HUES64 (cell line): ENCODE data around the gene ACAD11.
A peak's percentile ranks its signal among the peaks of the same experiment; 100 is the strongest.

ENCODE experiments used
- H3K27ac ChIP-seq: 2 replicates; pipeline ENCODE4 v1.7.0; 2013; ENCODE audit warnings: low read depth, low read length, inconsistent platforms
- H3K27me3 ChIP-seq: 2 replicates; pipeline ENCODE4 v1.6.1; 2013; ENCODE audit warnings: mild to moderate bottlenecking, low read length; ENCODE audit not compliant: insufficient read depth
- H3K36me3 ChIP-seq: 2 replicates; pipeline ENCODE4 v1.6.1; 2013; ENCODE audit warnings: mild to moderate bottlenecking, low read length; ENCODE audit not compliant: insufficient read depth
- H3K4me1 ChIP-seq: 2 replicates; pipeline ENCODE4 v1.6.1; 2013; ENCODE audit warnings: mild to moderate bottlenecking, low read length, moderate library complexity; ENCODE audit not compliant: insufficient read depth
- H3K4me3 ChIP-seq: 2 replicates; pipeline ENCODE4 v1.5.1; 2013; ENCODE audit warnings: mild to moderate bottlenecking, low read length, moderate library complexity
- H3K9ac ChIP-seq: 2 replicates; pipeline ENCODE4 v1.6.1; 2013; ENCODE audit warnings: mild to moderate bottlenecking, low read depth, low read length
- H3K9me3 ChIP-seq: 2 replicates; pipeline ENCODE4 v1.6.1; 2013; ENCODE audit warnings: low read depth, low read length; ENCODE audit not compliant: insufficient read depth
- WGBS: fragments of 150-250, 120-280 bp; methylation state at CpG from one replicate; pipeline ENCODE4 v1.1.7; 2013; ENCODE audit warnings: missing lambda C conversion rate; 5-methylcytosine and 5-hydroxymethylcytosine counted together

The ACAD11 gene

GRCh38 chr3:132662212-132662611 is 2.6 kb upstream of the ACAD11 start:
- H3K4me1 ChIP-seq: peaks cover 8% of the 10 kb centered on the region; the same call in 1 of the 2 replicates
- no peaks in the 10 kb centered on the region for H3K9me3 ChIP-seq
- peaks cover 17% of the 10 kb centered on the region for H3K36me3 ChIP-seq
- no peaks in the 10 kb centered on the region for H3K27me3 ChIP-seq
- H3K27ac ChIP-seq: no peak overlapping the region
- H3K9ac ChIP-seq: no peak overlapping the region
- peak overlapping the region; percentile 74 for H3K4me3 ChIP-seq

- 15% methylated on average over 5 of the region's 8 CpGs for WGBS
- H3K27ac ChIP-seq: no peak overlapping the region
Observed at GRCh38 chr3:132661101-132661500, 1.5 kb upstream of the ACAD11 start.

GRCh38 chr3:132660811-132661070 is 1.1 kb upstream of the ACAD11 start:
- peak overlapping the region; percentile 85 for H3K9ac ChIP-seq
- H3K27me3 ChIP-seq: no peaks in the 10 kb centered on the region
- peaks cover 2% of the 10 kb centered on the region; the same call in 1 of the 2 replicates for H3K36me3 ChIP-seq
- H3K4me1 ChIP-seq: peaks cover 8% of the 10 kb centered on the region; the same call in 1 of the 2 replicates
- peak overlapping the region; percentile 74 for H3K4me3 ChIP-seq
- no peak overlapping the region for H3K27ac ChIP-seq
- no peaks in the 10 kb centered on the region for H3K9me3 ChIP-seq
- WGBS: 2% methylated on average over 5 of the region's 5 CpGs

More at GRCh38 chr3:132661101-132661500, 1.5 kb upstream of the ACAD11 start:
- no peaks in the 10 kb centered on the region for H3K9me3 ChIP-seq
- H3K9ac ChIP-seq: peak overlapping the region; percentile 85
- peak overlapping the region; percentile 74 for H3K4me3 ChIP-seq
- peaks cover 6% of the 10 kb centered on the region for H3K36me3 ChIP-seq
- H3K27me3 ChIP-seq: no peaks in the 10 kb centered on the region
- H3K4me1 ChIP-seq: peaks cover 8% of the 10 kb centered on the region; the same call in 1 of the 2 replicates

- H3K9me3 ChIP-seq: no peaks in the 10 kb centered on the region
- H3K36me3 ChIP-seq: no peaks in the 10 kb centered on the region
- no peaks in the 10 kb centered on the region for H3K27me3 ChIP-seq
- H3K9ac ChIP-seq: peak within 1 kb of the TSS; percentile 85
- H3K4me1 ChIP-seq: peaks cover 8% of the 10 kb centered on the region; the same call in 1 of the 2 replicates
- whole genome bisulfite sequencing: under 1% methylated on average over 64 of the region's 64 CpGs
- peak within 1 kb of the TSS; percentile 71 for H3K27ac ChIP-seq
- peak within 1 kb of the TSS; percentile 74 for H3K4me3 ChIP-seq
Observed at GRCh38 chr3:132660052-132660810, 622 bp upstream of the ACAD11 start, which contains the start of gene UBA5. UBA5 (plus strand) TSS chr3:132660329; CDS start chr3:132660538, 209 bp downstream.

GRCh38 chr3:132659000-132659364 is 627 bp downstream of the ACAD11 start:
- peak overlapping the region; percentile 74 for H3K4me3 ChIP-seq
- H3K27me3 ChIP-seq: no peaks in the 10 kb centered on the region
- peak overlapping the region; percentile 85; the same call in 1 of the 2 replicates for H3K9ac ChIP-seq
- H3K27ac ChIP-seq: no peak overlapping the region
- WGBS: 33% methylated on average over 7 of the region's 7 CpGs
- no peaks in the 10 kb centered on the region for H3K9me3 ChIP-seq
- H3K36me3 ChIP-seq: no peaks in the 10 kb centered on the region
- peaks cover 8% of the 10 kb centered on the region; the same call in 1 of the 2 replicates for H3K4me1 ChIP-seq

GRCh38 chr3:132657869-132658747 is 1.5 kb downstream of the ACAD11 start:
- H3K27me3 ChIP-seq: no peaks in the 10 kb centered on the region
- 89% methylated on average over 8 of the region's 8 CpGs for WGBS
- no peaks in the 10 kb centered on the region for H3K9me3 ChIP-seq
- no peak overlapping the region for H3K27ac ChIP-seq
- H3K36me3 ChIP-seq: no peaks in the 10 kb centered on the region
- H3K4me3 ChIP-seq: peak overlapping the region; percentile 74
- peaks cover 8% of the 10 kb centered on the region; the same call in 1 of the 2 replicates for H3K4me1 ChIP-seq
- H3K9ac ChIP-seq: no peak overlapping the region

- Histone ChIP-seq H3K9ac (no peak overlapping the region), H3K4me1 (no peaks in the 10 kb centered on the region), H3K9me3 (no peaks in the 10 kb centered on the region), H3K36me3 (no peaks in the 10 kb centered on the region), H3K27ac (no peak overlapping the region), H3K4me3 (no peak overlapping the region), H3K27me3 (no peaks in the 10 kb centered on the region)
- WGBS: 94% methylated on average over 2 of the region's 2 CpGs
Observed at GRCh38 chr3:132655471-132655870, 4.1 kb downstream of the ACAD11 start.

- Histone ChIP-seq H3K27ac (no peak overlapping the region), H3K9me3 (no peaks in the 10 kb centered on the region), H3K4me1 (no peaks in the 10 kb centered on the region), H3K4me3 (no peak overlapping the region), H3K9ac (no peak overlapping the region), H3K27me3 (no peaks in the 10 kb centered on the region), H3K36me3 (no peaks in the 10 kb centered on the region)
- WGBS: 91% methylated on average over 5 of the region's 5 CpGs
Observed at GRCh38 chr3:132654721-132655120, 4.9 kb downstream of the ACAD11 start.

GRCh38 chr3:132654190-132654589 is 5.4 kb downstream of the ACAD11 start:
- WGBS: 90% methylated on average over 1 of the region's 2 CpGs
- Histone ChIP-seq H3K27me3 (no peaks in the 10 kb centered on the region), H3K36me3 (no peaks in the 10 kb centered on the region), H3K4me3 (no peak overlapping the region), H3K4me1 (no peaks in the 10 kb centered on the region), H3K27ac (no peak overlapping the region), H3K9ac (no peak overlapping the region), H3K9me3 (no peaks in the 10 kb centered on the region)

- 91% methylated on average over 1 of the region's 1 CpG for WGBS
- no peaks in the 10 kb centered on the region for H3K9me3 ChIP-seq
- no peaks in the 10 kb centered on the region for H3K4me1 ChIP-seq
- H3K36me3 ChIP-seq: no peaks in the 10 kb centered on the region
- no peak overlapping the region for H3K4me3 ChIP-seq
- no peak overlapping the region for H3K27ac ChIP-seq
- H3K9ac ChIP-seq: no peak overlapping the region
- H3K27me3 ChIP-seq: no peaks in the 10 kb centered on the region
Observed at GRCh38 chr3:132652640-132653270, 6.9 kb downstream of the ACAD11 start.

GRCh38 chr3:132650153-132650552 is 9.5 kb downstream of the ACAD11 start:
- H3K4me3 ChIP-seq: no peak overlapping the region
- WGBS: 57% methylated on average over 1 of the region's 1 CpG
- no peaks in the 10 kb centered on the region for H3K4me1 ChIP-seq
- H3K27me3 ChIP-seq: no peaks in the 10 kb centered on the region
- no peak overlapping the region for H3K9ac ChIP-seq
- H3K27ac ChIP-seq: no peak overlapping the region
- H3K9me3 ChIP-seq: no peaks in the 10 kb centered on the region
- no peaks in the 10 kb centered on the region for H3K36me3 ChIP-seq
